ENCODE measurements around the gene ZSWIM9.

Gene ZSWIM9

GRCh38 chr19:48175578-48175977, 5.1 kb downstream of the ZSWIM9 start:
- FAIRE-seq: no peak

DNA sequence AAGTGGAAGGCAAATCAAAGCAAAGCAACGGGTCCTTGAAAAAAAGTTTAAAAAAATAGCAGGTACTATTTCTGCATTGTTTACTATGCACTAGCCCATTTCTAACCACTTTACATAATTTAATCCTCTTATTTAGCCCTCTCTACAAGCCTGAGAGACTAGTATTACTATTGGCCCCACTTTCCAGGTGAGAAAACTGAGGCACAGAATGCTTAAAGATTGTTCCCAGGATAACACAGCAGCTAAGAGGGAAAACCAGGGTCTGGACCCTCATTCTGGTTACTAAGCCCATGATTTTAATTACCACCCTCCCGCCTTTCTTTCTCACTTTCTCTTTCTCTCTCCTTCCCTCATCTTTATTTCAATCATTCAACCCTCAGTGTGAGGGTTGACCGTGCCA, 5.7 kb downstream of the ZSWIM9 start:
- FAIRE-seq: no peak

GRCh38 chr19:48181505-48181904, 11.0 kb downstream of the ZSWIM9 start:
- no peak for FAIRE-seq

GRCh38 chr19:48182434-48182833, 12.0 kb downstream of the ZSWIM9 start:
- FAIRE-seq: no peak

- no peak for FAIRE-seq
Observed at GRCh38 chr19:48183356-48183755, 12.9 kb downstream of the ZSWIM9 start.

- no peak for FAIRE-seq
Observed at GRCh38 chr19:48186015-48186414, 15.5 kb downstream of the ZSWIM9 start.

DNA sequence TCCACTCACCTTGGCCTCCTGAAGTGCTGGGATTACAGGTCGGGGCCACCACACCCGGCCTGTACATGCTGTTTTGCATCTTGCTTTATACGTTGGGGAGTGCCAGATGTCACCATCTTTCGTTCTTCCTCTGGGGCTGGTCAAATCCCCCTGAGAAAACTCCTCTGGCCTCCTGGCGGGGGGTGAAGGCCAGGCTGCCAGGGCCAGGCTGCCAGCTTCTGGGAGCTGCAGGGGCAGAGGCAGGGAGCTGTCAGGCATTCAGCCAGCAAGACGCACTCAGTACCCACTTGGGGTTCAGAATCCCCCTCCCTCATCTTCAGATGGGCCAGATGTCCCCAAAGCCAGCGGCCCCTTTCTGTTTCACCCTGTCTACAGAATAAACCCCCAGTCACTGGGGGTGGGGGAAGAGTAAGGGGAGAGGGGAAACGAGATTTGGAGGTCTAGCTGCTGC, 16.1 kb downstream of the ZSWIM9 start:
- FAIRE-seq: no peak

GRCh38 chr19:48190288-48190884, 19.9 kb downstream of the ZSWIM9 start:
- FAIRE-seq: no peak

DNA sequence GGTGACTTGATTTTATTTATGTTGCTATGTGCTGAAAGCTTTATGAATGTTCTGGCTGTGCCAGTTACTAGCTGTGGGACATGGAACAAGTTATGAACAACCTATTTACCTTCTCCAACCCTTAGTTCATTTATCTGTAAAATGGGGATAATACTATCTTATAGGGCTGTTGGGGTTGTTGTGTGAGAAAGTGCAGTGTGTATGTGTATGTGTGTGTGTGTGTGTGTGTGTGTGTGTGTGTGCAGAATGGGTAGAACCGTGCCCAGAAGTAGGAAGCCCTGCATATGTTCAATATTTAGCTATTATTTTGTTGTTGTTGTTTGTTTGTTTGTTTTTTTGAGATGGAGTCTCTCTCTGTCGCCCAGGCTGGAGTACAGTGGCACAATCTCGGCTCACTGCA, 20.4 kb downstream of the ZSWIM9 start:
- no peak for FAIRE-seq

GRCh38 chr19:48192750-48193149, 22.3 kb downstream of the ZSWIM9 start:
- no peak for FAIRE-seq

DNA sequence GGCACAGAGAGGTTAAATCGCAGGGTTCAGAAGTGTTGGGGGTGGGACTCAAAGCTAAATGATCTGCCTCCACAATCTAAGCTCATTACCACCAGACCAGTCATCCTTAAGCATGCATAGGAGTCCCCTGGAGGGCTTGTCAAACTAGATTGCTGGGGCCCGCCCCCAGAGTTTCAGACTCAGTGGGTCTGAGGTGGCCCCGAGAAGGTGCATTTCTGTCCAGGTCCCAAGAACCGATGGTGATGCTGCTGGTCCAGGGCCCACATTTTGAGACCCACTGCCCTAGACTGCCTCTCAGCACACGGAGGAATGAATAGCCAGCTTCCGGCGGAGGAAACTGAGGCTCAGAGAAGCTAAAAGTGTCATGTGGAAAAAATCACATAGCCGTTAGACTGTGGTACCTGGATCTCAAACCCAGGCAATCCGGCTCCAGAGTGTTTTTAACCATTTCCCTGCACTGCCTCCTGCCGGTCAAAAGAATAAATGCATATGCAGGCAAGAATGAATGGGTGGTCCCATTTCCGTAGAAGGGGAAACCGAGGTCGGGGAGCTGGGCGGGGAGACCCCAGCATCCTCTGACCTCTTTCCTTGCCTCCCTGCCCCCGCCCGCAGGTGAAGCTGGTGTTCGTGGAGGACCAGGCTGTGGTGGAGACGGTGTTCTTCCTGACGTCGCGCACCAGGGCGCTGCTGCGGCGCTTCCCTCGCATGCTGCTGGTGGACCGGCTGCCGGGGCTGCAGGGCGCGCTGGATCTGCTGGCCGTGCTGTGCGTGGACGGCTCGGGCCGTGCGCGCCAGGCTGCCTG, 23.8 kb downstream of the ZSWIM9 start:
- no peak for FAIRE-seq

- FAIRE-seq: no peak
Observed at GRCh38 chr19:48194844-48195830, 24.7 kb downstream of the ZSWIM9 start.

GRCh38 chr19:48196321-48196763, 25.9 kb downstream of the ZSWIM9 start:
- FAIRE-seq: no peak

- FAIRE-seq: no peak
Observed at GRCh38 chr19:48196933-48197665, 26.6 kb downstream of the ZSWIM9 start.

GRCh38 chr19:48203222-48203793, 32.8 kb downstream of the ZSWIM9 start:
- FAIRE-seq: no peak

- FAIRE-seq: peak; percentile 92
Observed at GRCh38 chr19:48203794-48204628, 33.5 kb downstream of the ZSWIM9 start.

DNA sequence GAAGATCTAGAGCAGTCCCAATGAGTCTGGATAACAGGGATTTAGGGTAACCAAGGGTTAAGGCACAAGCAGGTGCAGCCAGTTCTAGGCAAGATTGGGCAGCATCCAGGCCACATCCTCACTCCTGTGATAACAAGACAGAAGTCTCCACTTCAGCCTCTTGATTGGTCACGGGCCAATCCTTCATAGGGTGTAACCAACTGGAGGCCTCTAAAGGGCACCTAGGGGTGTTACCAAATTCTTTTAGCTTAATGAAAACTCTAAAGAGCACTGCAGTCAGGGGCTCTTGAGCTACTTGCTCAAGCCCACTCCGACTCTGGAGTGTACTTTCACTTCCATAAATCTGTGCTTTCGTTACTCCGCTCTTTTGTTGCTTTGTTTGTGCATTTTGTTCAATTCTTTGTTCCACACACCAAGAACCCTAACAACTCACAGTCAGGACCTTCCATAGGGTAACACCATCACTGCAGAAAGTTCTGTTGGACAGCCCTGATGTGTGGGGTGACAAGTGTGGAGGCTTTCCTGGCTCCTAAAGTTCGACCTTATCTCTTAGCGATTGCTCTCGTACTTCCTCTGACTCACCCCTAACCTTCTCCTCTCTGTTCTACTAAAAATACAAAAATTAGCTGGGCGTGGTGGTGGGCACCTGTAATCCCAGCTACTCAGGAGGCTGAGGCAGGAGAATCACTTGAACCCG, 36.1 kb downstream of the ZSWIM9 start:
- no peak for FAIRE-seq

GRCh38 chr19:48210005-48210404, 39.5 kb downstream of the ZSWIM9 start:
- no peak for FAIRE-seq

GRCh38 chr19:48213959-48214358, 43.5 kb downstream of the ZSWIM9 start:
- no peak for FAIRE-seq

DNA sequence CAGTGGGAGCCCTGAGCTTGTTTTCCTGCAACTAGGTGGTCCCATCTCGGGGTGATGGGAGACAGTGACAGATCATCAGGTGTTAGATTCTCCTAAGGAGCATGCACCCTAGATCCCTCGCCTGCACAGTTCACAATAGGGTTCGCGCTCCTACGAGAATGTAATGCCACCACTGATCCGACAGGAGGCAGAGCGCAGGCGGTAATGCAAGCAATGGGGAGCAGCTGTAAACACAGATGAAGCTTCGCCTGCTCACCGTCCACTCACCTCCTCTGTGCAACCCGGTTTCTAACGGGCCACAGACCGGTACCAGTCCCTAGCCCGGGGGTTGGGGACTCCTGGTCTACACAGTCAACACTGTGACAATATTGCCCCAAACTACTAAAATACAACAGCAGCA, 46.5 kb downstream of the ZSWIM9 start:
- no peak for FAIRE-seq

Measured in endometrium (tissue), 2 donors.